SHP77 treated with DMSO at 0.1 percent for 48 hours (cell line): ENCODE data around the gene CFAP119.

Experiments
- DNase-seq: peaks from one replicate; lab custom pipeline; 2025; lab: John Stamatoyannopoulos, UW

CFAP119 gene

GRCh38 chr16:30740364-30741251 lies 21.3 kb downstream of the CFAP119 start:
- DNase-seq: no peak

- no peak for DNase-seq
Measured at GRCh38 chr16:30738984-30739951, 22.6 kb downstream of the CFAP119 start.

DNA sequence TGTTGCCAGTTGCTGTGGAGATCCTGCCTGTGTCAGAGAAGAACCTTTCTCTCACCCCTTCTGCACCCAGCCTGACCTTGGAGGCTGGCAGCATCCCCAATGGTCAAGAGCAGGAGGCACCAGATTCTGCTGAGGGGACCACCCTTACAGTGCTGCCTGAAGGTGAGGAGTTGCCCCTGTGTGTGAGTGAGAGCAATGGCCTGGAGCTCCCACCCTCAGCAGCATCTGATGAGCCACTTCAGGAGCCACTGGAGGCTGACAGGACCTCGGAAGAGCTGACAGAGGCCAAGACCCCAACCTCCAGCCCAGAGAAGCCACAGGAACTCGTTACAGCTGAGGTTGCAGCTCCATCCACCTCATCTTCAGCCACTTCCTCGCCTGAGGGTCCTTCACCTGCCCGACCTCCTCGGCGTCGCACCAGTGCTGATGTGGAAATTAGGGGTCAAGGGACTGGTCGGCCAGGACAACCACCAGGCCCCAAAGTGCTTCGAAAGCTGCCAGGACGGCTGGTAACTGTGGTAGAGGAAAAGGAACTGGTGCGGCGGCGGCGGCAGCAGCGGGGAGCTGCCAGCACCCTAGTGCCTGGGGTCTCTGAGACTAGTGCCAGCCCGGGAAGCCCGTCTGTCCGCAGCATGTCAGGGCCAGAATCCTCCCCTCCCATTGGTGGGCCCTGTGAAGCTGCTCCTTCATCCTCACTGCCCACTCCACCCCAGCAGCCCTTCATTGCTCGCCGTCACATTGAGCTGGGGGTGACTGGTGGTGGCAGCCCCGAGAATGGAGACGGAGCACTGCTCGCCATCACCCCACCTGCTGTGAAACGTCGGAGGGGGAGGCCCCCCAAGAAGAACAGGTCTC lies 23.8 kb downstream of the CFAP119 start:
- DNase-seq: no peak

DNA sequence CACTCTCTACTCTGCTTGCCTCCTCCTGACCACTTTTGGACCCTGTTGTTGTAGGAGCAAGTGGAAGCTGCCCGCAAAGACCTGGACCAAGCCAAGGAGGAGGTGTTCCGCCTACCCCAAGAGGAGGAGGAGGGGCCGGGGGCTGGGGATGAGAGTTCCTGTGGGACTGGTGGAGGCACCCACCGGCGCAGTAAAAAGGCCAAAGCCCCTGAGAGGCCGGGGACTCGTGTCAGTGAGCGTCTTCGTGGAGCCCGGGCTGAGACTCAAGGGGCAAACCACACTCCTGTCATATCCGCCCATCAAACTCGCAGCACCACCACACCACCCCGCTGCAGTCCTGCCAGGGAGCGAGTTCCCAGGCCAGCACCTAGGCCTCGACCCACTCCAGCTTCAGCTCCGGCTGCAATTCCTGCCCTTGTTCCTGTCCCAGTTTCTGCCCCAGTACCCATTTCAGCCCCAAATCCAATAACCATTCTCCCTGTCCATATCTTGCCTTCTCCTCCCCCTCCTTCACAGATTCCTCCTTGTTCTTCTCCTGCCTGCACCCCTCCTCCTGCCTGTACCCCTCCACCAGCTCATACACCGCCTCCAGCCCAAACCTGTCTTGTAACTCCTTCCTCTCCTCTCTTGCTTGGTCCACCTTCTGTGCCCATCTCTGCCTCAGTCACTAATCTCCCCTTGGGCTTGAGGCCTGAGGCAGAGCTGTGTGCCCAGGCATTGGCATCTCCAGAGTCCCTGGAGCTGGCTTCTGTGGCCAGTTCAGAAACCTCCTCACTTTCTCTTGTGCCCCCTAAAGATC lies 24.7 kb downstream of the CFAP119 start:
- DNase-seq: no peak

GRCh38 chr16:30731411-30731810 lies 30.5 kb downstream of the CFAP119 start:
- DNase-seq: no peak

- no peak for DNase-seq
Measured at GRCh38 chr16:30728899-30729672, 32.8 kb downstream of the CFAP119 start.

DNA sequence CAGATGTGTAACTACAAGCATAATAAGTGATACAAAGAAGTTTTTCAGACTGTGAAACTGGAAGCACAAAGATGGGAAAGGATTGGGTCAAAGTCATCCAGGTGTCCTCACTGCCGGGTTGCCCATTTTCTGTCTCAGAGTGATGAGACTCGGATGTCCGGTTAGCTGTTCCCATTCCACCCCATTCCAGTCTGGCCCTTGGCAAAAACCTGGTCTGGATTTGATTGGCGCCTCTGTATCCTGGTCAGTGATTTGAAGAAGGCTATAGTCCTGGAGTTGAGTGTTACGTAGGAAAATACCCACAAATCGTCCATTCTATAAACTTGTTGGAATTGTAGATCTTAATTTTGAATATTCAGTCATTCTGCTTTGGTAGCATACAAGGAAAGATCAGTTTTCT lies 33.5 kb downstream of the CFAP119 start:
- DNase-seq: no peak

DNA sequence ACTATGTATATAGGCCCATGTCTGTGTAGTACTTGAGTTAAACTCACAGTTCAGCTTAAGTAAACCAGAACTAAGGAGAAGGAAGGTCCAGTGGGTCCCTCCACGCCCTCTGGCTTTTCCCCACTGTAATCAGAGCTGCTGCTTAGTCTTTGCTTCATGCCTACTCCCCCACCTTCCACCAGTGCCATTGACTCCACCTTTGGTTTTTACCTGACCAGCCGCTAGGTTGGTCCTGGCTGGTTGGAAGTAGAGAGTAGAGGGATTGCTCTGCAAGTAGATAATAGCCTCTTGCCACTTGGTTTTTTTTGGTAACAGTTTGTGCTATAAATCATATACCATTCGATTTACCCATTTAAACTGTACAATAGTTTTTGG lies 36.5 kb downstream of the CFAP119 start:
- DNase-seq: no peak

DNA sequence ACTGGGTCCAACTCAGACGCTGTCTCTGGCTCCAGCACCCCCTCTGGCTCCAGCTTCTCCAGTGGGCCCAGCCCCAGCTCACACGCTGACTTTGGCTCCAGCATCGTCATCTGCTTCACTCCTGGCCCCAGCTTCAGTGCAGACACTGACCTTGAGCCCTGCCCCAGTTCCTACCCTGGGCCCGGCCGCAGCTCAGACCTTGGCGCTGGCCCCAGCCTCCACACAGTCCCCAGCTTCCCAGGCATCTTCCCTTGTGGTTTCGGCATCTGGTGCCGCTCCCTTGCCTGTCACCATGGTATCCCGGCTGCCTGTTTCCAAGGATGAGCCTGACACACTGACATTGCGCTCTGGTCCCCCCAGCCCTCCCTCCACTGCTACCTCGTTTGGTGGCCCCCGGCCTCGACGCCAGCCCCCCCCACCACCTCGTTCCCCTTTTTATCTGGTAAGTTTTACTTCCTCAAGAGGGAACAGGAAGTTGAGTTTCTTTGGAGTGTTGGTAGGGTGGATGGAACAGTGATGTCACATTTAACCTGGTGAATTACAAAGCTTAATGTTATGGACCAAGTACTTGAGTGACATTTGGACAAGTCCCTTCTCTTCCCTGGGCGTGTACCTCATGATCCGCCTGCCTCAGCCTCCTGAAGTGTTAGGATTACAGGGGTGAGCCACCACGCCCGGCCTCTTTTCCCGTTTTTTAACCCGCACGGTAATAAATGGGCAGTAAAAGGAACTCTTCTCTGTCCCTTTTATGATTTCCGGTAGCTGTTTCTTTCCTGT lies 37.0 kb downstream of the CFAP119 start:
- DNase-seq: no peak

DNA sequence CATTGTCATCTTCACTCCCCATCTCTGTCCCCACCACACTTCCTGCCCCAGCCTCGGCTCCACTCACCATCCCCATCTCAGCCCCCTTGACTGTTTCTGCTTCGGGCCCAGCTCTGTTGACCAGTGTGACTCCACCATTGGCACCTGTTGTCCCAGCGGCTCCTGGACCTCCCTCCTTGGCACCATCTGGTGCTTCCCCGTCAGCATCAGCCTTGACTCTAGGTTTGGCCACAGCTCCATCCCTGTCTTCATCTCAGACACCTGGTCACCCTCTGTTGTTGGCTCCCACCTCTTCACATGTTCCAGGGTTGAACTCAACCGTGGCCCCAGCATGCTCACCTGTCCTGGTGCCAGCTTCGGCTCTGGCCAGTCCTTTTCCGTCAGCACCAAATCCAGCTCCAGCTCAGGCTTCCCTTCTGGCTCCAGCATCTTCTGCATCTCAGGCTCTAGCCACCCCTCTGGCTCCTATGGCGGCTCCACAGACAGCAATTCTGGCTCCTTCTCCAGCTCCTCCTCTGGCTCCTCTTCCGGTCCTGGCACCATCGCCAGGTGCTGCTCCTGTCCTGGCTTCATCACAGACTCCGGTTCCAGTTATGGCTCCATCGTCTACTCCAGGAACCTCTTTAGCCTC lies 38.0 kb downstream of the CFAP119 start:
- no peak for DNase-seq

- no peak for DNase-seq
Measured at GRCh38 chr16:30722916-30723315, 38.9 kb downstream of the CFAP119 start.

DNA sequence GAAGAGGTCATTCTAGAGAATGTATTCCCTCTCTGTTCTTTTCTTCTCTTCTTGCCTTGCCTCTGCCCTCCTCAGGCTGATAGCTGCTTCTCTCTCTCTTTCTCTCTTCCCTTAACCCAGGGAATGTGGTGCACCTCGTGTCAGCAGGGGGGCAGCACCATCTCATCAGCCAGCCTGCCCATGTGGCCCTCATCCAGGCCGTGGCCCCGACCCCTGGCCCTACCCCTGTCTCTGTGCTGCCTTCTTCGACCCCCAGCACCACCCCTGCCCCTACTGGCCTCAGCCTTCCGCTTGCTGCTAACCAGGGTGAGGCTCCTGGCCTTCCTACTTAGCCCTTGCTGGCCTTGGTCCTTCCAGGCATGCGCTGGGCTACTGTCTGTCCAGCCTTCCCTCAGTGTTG lies 39.4 kb downstream of the CFAP119 start:
- DNase-seq: no peak

DNA sequence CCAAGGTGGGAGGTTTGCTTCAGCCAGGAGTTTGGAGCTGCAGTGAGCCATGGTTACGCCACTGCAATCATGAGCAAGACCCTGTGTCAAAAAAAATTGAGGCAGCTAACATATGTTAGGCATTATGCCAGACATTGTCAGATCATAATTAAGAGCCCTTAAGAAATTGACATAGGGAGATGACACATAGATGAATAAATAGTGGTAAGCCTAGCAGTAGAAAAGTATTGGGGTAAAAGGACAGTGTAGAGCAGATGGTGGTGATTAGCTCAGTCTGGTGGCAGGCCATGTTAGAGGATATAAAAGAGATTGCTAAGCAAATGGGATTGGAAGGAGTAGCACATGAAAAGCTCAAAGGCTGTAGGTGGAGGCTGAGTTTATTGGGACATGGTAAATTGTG lies 40.3 kb downstream of the CFAP119 start:
- no peak for DNase-seq

- no peak for DNase-seq
Measured at GRCh38 chr16:30721167-30721566, 40.7 kb downstream of the CFAP119 start.

DNA sequence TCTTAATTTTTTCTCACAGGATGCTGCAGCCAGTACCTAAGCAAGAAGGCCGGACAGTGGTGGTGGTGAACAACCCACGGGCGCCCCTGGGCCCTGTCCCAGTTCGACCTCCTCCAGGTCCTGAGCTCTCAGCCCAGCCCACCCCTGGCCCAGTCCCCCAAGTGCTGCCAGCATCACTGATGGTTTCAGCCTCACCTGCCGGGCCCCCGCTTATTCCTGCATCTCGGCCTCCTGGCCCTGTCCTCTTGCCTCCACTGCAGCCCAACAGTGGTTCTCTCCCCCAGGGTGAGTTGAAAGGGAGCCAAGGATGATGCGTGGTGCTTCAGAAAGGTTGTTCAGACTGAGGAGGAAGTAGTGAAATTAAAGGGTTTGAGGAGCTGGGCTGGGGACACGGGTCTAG lies 41.2 kb downstream of the CFAP119 start:
- no peak for DNase-seq

DNA sequence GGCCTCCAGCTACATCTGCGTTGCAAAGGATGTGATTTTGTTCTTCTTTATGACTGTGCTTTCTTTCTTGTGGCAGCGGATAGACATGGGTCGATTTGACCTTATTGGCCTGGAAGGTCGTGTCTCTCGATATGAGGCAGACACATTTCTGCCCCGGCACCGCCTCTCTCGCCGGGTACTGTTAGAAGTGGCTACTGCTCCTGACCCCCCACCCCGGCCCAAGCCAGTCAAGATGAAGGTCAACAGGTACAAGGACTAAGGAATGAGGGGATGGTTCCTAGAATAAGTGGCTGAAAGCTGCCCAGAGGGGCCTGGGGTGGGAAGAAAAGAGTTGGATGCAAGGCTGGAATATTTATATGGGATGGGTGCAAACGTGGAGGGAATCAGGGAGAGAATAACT lies 41.8 kb downstream of the CFAP119 start:
- DNase-seq: no peak

GRCh38 chr16:30715750-30716445 lies 46.0 kb downstream of the CFAP119 start:
- DNase-seq: no peak

GRCh38 chr16:30711712-30712111 lies 50.1 kb downstream of the CFAP119 start:
- no peak for DNase-seq
